Measurements from ENCODE around the gene AKR1B15. TPM values are rescaled to one million over a fixed set of nuclear protein-coding genes. Genes with fewer than 3 reads are reported as not detected.
"Not testable (repeated sequence)": the region's sequence is repeated elsewhere in the genome, so short reads cannot be mapped to it uniquely, and the experiment has no call there.

AKR1B15 gene
- total and polyA plus RNA-seq, 2 experiments from 2014 or later: not detected

DNA sequence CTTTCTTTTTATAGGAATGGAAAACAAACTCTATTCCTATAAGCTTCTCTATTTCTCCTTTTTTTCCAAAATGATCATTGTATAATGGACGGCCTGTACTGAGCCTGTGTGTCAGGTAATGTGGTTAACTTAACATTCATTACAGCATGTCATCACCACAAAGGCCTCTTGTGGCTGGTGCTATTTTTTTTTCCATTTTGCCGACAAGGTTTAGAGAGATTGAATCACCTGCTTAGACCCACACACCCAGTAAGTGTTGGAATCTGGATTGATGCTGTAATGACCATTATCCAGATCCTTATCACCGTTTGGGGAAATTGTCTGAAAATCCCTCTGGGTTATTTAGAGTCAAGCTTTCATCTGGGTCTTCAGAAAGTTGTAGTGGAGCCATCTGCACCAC, 18.5 kb downstream of the AKR1B15 start (continued):
- TF ChIP-seq, protein P1, sequence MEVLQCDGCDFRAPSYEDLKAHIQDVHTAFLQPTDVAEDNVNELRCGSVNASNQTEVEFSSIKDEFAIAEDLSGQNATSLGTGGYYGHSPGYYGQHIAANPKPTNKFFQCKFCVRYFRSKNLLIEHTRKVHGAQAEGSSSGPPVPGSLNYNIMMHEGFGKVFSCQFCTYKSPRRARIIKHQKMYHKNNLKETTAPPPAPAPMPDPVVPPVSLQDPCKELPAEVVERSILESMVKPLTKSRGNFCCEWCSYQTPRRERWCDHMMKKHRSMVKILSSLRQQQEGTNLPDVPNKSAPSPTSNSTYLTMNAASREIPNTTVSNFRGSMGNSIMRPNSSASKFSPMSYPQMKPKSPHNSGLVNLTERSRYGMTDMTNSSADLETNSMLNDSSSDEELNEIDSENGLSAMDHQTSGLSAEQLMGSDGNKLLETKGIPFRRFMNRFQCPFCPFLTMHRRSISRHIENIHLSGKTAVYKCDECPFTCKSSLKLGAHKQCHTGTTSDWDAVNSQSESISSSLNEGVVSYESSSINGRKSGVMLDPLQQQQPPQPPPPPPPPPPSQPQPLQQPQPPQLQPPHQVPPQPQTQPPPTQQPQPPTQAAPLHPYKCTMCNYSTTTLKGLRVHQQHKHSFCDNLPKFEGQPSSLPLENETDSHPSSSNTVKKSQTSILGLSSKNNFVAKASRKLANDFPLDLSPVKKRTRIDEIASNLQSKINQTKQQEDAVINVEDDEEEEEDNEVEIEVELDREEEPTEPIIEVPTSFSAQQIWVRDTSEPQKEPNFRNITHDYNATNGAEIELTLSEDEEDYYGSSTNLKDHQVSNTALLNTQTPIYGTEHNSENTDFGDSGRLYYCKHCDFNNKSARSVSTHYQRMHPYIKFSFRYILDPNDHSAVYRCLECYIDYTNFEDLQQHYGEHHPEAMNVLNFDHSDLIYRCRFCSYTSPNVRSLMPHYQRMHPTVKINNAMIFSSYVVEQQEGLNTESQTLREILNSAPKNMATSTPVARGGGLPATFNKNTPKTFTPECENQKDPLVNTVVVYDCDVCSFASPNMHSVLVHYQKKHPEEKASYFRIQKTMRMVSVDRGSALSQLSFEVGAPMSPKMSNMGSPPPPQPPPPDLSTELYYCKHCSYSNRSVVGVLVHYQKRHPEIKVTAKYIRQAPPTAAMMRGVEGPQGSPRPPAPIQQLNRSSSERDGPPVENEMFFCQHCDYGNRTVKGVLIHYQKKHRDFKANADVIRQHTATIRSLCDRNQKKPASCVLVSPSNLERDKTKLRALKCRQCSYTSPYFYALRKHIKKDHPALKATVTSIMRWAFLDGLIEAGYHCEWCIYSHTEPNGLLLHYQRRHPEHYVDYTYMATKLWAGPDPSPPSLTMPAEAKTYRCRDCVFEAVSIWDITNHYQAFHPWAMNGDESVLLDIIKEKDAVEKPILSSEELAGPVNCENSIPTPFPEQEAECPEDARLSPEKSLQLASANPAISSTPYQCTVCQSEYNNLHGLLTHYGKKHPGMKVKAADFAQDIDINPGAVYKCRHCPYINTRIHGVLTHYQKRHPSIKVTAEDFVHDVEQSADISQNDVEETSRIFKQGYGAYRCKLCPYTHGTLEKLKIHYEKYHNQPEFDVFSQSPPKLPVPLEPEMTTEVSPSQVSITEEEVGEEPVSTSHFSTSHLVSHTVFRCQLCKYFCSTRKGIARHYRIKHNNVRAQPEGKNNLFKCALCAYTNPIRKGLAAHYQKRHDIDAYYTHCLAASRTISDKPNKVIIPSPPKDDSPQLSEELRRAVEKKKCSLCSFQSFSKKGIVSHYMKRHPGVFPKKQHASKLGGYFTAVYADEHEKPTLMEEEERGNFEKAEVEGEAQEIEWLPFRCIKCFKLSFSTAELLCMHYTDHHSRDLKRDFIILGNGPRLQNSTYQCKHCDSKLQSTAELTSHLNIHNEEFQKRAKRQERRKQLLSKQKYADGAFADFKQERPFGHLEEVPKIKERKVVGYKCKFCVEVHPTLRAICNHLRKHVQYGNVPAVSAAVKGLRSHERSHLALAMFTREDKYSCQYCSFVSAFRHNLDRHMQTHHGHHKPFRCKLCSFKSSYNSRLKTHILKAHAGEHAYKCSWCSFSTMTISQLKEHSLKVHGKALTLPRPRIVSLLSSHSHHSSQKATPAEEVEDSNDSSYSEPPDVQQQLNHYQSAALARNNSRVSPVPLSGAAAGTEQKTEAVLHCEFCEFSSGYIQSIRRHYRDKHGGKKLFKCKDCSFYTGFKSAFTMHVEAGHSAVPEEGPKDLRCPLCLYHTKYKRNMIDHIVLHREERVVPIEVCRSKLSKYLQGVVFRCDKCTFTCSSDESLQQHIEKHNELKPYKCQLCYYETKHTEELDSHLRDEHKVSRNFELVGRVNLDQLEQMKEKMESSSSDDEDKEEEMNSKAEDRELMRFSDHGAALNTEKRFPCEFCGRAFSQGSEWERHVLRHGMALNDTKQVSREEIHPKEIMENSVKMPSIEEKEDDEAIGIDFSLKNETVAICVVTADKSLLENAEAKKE (CRISPR knock-in tag; IDR thresholded peaks at IDR 0.05): no peak

DNA sequence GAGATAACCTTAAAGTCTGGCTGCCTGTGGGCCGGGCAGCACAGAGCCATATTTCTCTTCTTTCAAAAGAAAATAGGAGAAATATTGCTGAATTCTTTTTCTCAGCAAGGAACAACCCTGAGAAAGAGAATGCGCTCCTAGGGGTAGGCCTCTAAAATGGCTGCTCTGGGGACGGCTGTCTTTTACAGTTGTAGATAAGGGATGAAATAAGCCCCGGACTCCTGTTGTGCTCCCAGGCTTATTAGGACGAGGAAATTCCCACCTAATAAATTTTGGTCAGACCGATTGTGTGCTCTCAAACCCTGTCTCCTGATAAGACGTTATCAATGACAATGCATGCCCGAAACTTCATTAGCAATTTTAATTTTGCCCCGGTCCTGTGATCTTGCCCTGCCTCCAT, 21.1 kb downstream of the AKR1B15 start:
- not testable (repeated sequence) for H3K4me3 ChIP-seq, H3K4me2 ChIP-seq, H3K4me3 Mint-ChIP-seq

DNA sequence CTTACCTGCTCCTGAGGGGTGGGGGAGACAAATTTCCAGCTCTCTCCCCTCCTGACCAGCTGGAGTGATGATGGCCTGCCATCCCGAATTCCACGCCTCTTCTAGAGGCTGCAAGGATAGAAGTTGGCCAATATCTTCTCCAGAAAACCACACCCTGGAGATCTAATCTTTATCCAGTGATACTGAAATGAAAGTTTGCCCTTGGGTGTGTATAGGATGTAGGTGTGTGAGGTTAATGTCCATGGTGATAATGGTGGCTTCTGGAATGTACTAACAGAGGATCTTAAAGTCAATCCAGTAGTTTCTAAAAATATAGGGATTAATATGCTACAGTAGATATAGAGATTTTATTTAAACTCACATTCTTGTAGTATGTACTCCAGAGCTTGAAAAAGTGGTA, 22.2 kb downstream of the AKR1B15 start:
- no peak overlapping the region for H3K4me2 ChIP-seq
- H4K20me1 ChIP-seq (replicated peaks; ENCODE audit: insufficient read depth): no peaks in the 10 kb centered on the region
- no peak overlapping the region for H2AFZ ChIP-seq
- H3K4me1 ChIP-seq (ENCODE audit: insufficient read depth): no peaks in the 10 kb centered on the region
- H3K9me2 ChIP-seq (ENCODE audit: insufficient read depth): no peaks in the 10 kb centered on the region
- H3F3A ChIP-seq (replicated peaks; ENCODE audit: low read depth): no peaks in the 10 kb centered on the region
- peaks cover 11% of the 10 kb centered on the region for H3K36me3 Mint-ChIP-seq (ENCODE audit: low read depth)
- no peaks in the 10 kb centered on the region; the same call in 1 of the 2 replicates for H3K36me3 ChIP-seq (ENCODE audit: insufficient read depth)
- no peaks in the 10 kb centered on the region for H3K27me3 Mint-ChIP-seq (ENCODE audit: insufficient read depth, low read depth, poor library complexity)
- DNase-seq (ENCODE audit: low spot score) (no peak), ATAC-seq (no peak)
- H3K4me1 Mint-ChIP-seq: no peaks in the 10 kb centered on the region
- no peak overlapping the region for H3K4me3 Mint-ChIP-seq
- H3K4me3 ChIP-seq: no peak overlapping the region
- H3K27ac Mint-ChIP-seq: no peak overlapping the region
- H3K27ac ChIP-seq (ENCODE audit: low read depth): no peak overlapping the region
- peaks cover 48% of the 10 kb centered on the region for H3K9me3 Mint-ChIP-seq
- H3K79me2 ChIP-seq (replicated peaks; ENCODE audit: insufficient read depth): no peaks in the 10 kb centered on the region
- no peaks in the 10 kb centered on the region for H3K27me3 ChIP-seq (ENCODE audit: insufficient read depth)
- TF ChIP-seq, protein P1 (CRISPR knock-in tag; IDR thresholded peaks at IDR 0.05): no peak

More for the DNA sequence above, 21.1 kb downstream of the AKR1B15 start:
- not testable (repeated sequence) for H3K79me2 ChIP-seq (replicated peaks; ENCODE audit: insufficient read depth); H3F3A ChIP-seq (replicated peaks; ENCODE audit: low read depth); H3K9me2 ChIP-seq (ENCODE audit: insufficient read depth); H3K36me3 ChIP-seq (ENCODE audit: insufficient read depth); ATAC-seq; H4K20me1 ChIP-seq (replicated peaks; ENCODE audit: insufficient read depth); H2AFZ ChIP-seq; DNase-seq (ENCODE audit: low spot score); H3K4me1 Mint-ChIP-seq; H3K27me3 ChIP-seq (ENCODE audit: insufficient read depth); H3K27ac Mint-ChIP-seq; H3K4me1 ChIP-seq (ENCODE audit: insufficient read depth); H3K27me3 Mint-ChIP-seq (ENCODE audit: insufficient read depth, low read depth, poor library complexity); H3K27ac ChIP-seq (ENCODE audit: low read depth)
- peaks cover 58% of the 10 kb centered on the region for H3K9me3 Mint-ChIP-seq
- H3K36me3 Mint-ChIP-seq (ENCODE audit: low read depth): peaks cover 16% of the 10 kb centered on the region
